CD14-positive monocyte (primary cell): ENCODE results near the gene KCTD13. TPM values are rescaled to one million over a fixed set of nuclear protein-coding genes. Genes with fewer than 3 reads are reported as not detected.

Experiments
- DNase-seq, 3 donors: peaks; one replicate each; pipeline ENCODE4 v3.0.0-alpha.2; 2011 to 2022
- H2AFZ ChIP-seq: 2 replicates; pipeline ENCODE4 v1.6.0; 2012; ENCODE audit warnings: mild to moderate bottlenecking, low read depth, low read length, inconsistent platforms; ENCODE audit not compliant: insufficient read depth, poor library complexity, severe bottlenecking
- H3K27ac ChIP-seq, 2 donors: 1 replicate in 1 of 2; 2 replicates in 1 of 2; pipeline ENCODE4 v1.5.1; 2012 to 2013; ENCODE audit warnings: low read length in 2 of 2, control low read depth in 1 of 2, inconsistent platforms in 1 of 2, low read depth in 1 of 2, mild to moderate bottlenecking in 1 of 2
- H3K27me3 ChIP-seq, 2 donors: one replicate each; pipeline versions ENCODE4 v1.6.0 to v1.6.1; 2011 to 2013; ENCODE audit warnings: low read length in 2 of 2; ENCODE audit not compliant: control insufficient read depth in 2 of 2, insufficient read depth in 2 of 2
- H3K36me3 ChIP-seq, 2 donors: replicated peaks in 1 of 2; 1 replicate in 1 of 2; 2 replicates in 1 of 2; pipeline versions ENCODE4 v1.5.1 to v1.6.1; 2012 to 2013; ENCODE audit warnings: low read length in 2 of 2, control low read depth in 1 of 2, inconsistent platforms in 1 of 2, mild to moderate bottlenecking in 1 of 2; ENCODE audit not compliant: insufficient read depth in 2 of 2, control insufficient read depth in 1 of 2
- H3K4me1 ChIP-seq, 2 donors: 1 replicate in 1 of 2; 2 replicates in 1 of 2; pipeline versions ENCODE4 v1.5.1 to v1.6.1; 2012 to 2013; ENCODE audit warnings: low read length in 2 of 2, control low read depth in 1 of 2, inconsistent platforms in 1 of 2, mild to moderate bottlenecking in 1 of 2, moderate library complexity in 1 of 2; ENCODE audit not compliant: insufficient read depth in 2 of 2, control insufficient read depth in 1 of 2
- H3K4me2 ChIP-seq: replicated peaks from 2 replicates; pipeline ENCODE3; 2012; ENCODE audit warnings: low read length, moderate library complexity, mild to moderate bottlenecking; ENCODE audit not compliant: poor library complexity, severe bottlenecking; ENCODE audit errors: extremely low read depth
- H3K4me3 ChIP-seq, 3 experiments: fragments of 200-600 bp in 1 of 3; sonication (generic) in 1 of 3; replicated peaks in 1 of 3; 1 replicate in 2 of 3; 2 replicates in 1 of 3; pipeline ENCODE4 v1.5.1; 2011 to 2013; ENCODE audit warnings: low read length in 3 of 3, mild to moderate bottlenecking in 3 of 3, control low read depth in 2 of 3, low read depth in 2 of 3, inconsistent platforms in 1 of 3, moderate library complexity in 1 of 3
- H3K79me2 ChIP-seq: 2 replicates; pipeline ENCODE4 v1.6.0; 2012; ENCODE audit warnings: mild to moderate bottlenecking, control low read depth, inconsistent platforms, low read length, moderate library complexity; ENCODE audit not compliant: insufficient read depth
- H3K9ac ChIP-seq: 2 replicates; pipeline ENCODE4 v1.6.0; 2017; ENCODE audit warnings: low read length, mild to moderate bottlenecking; ENCODE audit not compliant: insufficient read depth, poor library complexity, severe bottlenecking
- H3K9me3 ChIP-seq, 2 donors: replicated peaks in 1 of 2; 1 replicate in 1 of 2; 2 replicates in 1 of 2; pipeline versions ENCODE4 v1.5.1 to v1.6.1; 2012 to 2013; ENCODE audit warnings: low read length in 2 of 2, control low read depth in 1 of 2; ENCODE audit not compliant: control insufficient read depth in 1 of 2, insufficient read depth in 1 of 2
- H4K20me1 ChIP-seq: 2 replicates; pipeline ENCODE4 v1.6.0; 2012; ENCODE audit warnings: mild to moderate bottlenecking, low read length, control low read depth, moderate library complexity; ENCODE audit not compliant: insufficient read depth
- H3K27ac Mint-ChIP-seq, 7 donors: one replicate each; pipeline ENCODE4 v1.8.0; 2020; ENCODE audit warnings: mild to moderate bottlenecking in 7 of 7, mixed read lengths in 7 of 7, moderate library complexity in 6 of 7, inconsistent platforms in 2 of 7
- H3K27me3 Mint-ChIP-seq, 3 donors: one replicate each; pipeline ENCODE4 v1.8.0; 2021 to 2022; ENCODE audit warnings: low read depth in 3 of 3, mild to moderate bottlenecking in 3 of 3, mixed read lengths in 3 of 3, moderate library complexity in 3 of 3, inconsistent platforms in 1 of 3
- H3K36me3 Mint-ChIP-seq, 2 donors: one replicate each; pipeline ENCODE4 v1.8.0; 2020; ENCODE audit warnings: mixed read lengths in 2 of 2, inconsistent platforms in 1 of 2, mild to moderate bottlenecking in 1 of 2
- H3K4me1 Mint-ChIP-seq: one replicate; pipeline ENCODE4 v1.8.0; 2020; ENCODE audit warnings: mild to moderate bottlenecking, mixed read lengths
- H3K4me3 Mint-ChIP-seq, 2 donors: one replicate each; pipeline ENCODE4 v1.8.0; 2020; ENCODE audit warnings: mild to moderate bottlenecking in 2 of 2, mixed read lengths in 2 of 2, moderate library complexity in 1 of 2
- H3K9me3 Mint-ChIP-seq, 7 donors: one replicate each; pipeline ENCODE4 v1.8.0; 2020 to 2022; ENCODE audit warnings: mixed read lengths in 7 of 7, mild to moderate bottlenecking in 6 of 7, moderate library complexity in 6 of 7, inconsistent platforms in 2 of 7
- CTCF ChIP-seq: fragments of 200-600 bp; IDR thresholded peaks from one replicate; pipeline ENCODE4 v1.8.0; 2022; ENCODE audit warnings: antibody characterized with exemption, mild to moderate bottlenecking
- WGBS: methylation state at CpG from one replicate; pipeline ENCODE4 v1.1.5; 2013; ENCODE audit warnings: missing lambda C conversion rate; ENCODE audit not compliant: insufficient coverage; 5-methylcytosine and 5-hydroxymethylcytosine counted together
- intact Hi-C, 2 donors: fragments of 100-400 bp; cut with micrococcal nuclease; formaldehyde crosslinking; loops; one replicate each; pipeline versions ENCODE4 v1.15.0 to v1.15.1; 2023
- polyA plus RNA-seq, 3 donors: library from polyadenylated mRNA; depleted of rRNA in 1 of 3; unstranded in 2 of 3; stranded (reverse) in 1 of 3; fragments of 300-500 nt in 2 of 3; fragments of >200 nt in 1 of 3; fragmentation: Illumina TruSeq in 2 of 3; gene quantifications; 1 replicate in 2 of 3; 2 replicates in 1 of 3; pipeline ENCODE4 v1.2.3, GENCODE V29; 2012 to 2021

The KCTD13 gene
- polyA plus RNA-seq, 3 donors: 4.0 to 36.6 (median 4.7) TPM

GRCh38 chr16:29903590-29903989 lies 22.4 kb downstream of the KCTD13 start:
- no peak for TF ChIP-seq CTCF
- Histone ChIP-seq H3K9me3 (no peaks in the 10 kb centered on the region), H3K79me2 (no peaks in the 10 kb centered on the region), H3K4me2 (no peak overlapping the region), H4K20me1 (peaks cover 3% of the 10 kb centered on the region), H3K36me3 (no peaks in the 10 kb centered on the region), H3K4me1 (peaks cover 8 to 16% of the 10 kb centered on the region in 2 donors), H3K4me3 (no peak overlapping the region), H3K9ac (no peak overlapping the region), H3K27ac (no peak overlapping the region), H3K27me3 (peaks cover 10 to 23% of the 10 kb centered on the region in 2 donors), H2AFZ (no peak overlapping the region)
- Mint-ChIP-seq H3K9me3 (peaks cover 0 to 7% (median 0%) of the 10 kb centered on the region in 7 donors), H3K27me3 (peaks cover 16 to 33% (median 17%) of the 10 kb centered on the region in 3 donors), H3K27ac (peak overlapping the region in 1 of 7 donors; percentile 1), H3K4me3 (no peak overlapping the region), H3K36me3 (peaks cover 4 to 9% of the 10 kb centered on the region in 2 donors), H3K4me1 (peaks cover 12% of the 10 kb centered on the region)
- 28% methylated on average over 4 of the region's 4 CpGs for WGBS
- no peak for DNase-seq
- intact Hi-C loops: no loop called here

- Mint-ChIP-seq H3K36me3 (peaks cover 3% of the 10 kb centered on the region in 2 donors), H3K4me1 (peaks cover 12% of the 10 kb centered on the region), H3K27ac (no peak overlapping the region), H3K9me3 (peaks cover 0 to 7% (median 2%) of the 10 kb centered on the region in 7 donors), H3K4me3 (no peak overlapping the region), H3K27me3 (peaks cover 22 to 50% (median 33%) of the 10 kb centered on the region in 3 donors)
- H3K9me3 ChIP-seq: peaks cover 0 to 4% of the 10 kb centered on the region in 2 donors
- no peak overlapping the region for H2AFZ ChIP-seq
- 89% methylated on average over 18 of the region's 19 CpGs for WGBS
- H3K4me3 ChIP-seq: no peak overlapping the region
- H3K27ac ChIP-seq: no peak overlapping the region
- H3K27me3 ChIP-seq: peaks cover 12 to 38% of the 10 kb centered on the region in 2 donors
- H3K36me3 ChIP-seq: no peaks in the 10 kb centered on the region
- H3K79me2 ChIP-seq: no peaks in the 10 kb centered on the region
- peaks cover 3% of the 10 kb centered on the region for H4K20me1 ChIP-seq
- no peak overlapping the region for H3K4me2 ChIP-seq
- peaks cover 8 to 16% of the 10 kb centered on the region in 2 donors for H3K4me1 ChIP-seq
- H3K9ac ChIP-seq: no peak overlapping the region
- DNase-seq: no peak
- TF ChIP-seq CTCF: no peak
- intact Hi-C loops: no loop called here
Measured at GRCh38 chr16:29901607-29901945, 24.4 kb downstream of the KCTD13 start.
